ENCODE measurements around the gene BOLL. TPM values are rescaled to one million over a fixed set of nuclear protein-coding genes. Genes with fewer than 3 reads are reported as not detected.

The BOLL gene
- total and polyA plus RNA-seq, 10 of the 15 experiments (the other 5 are each of a cell fraction or from before 2014, with no cell fraction given): 0.05 TPM; not detected in 9

DNA sequence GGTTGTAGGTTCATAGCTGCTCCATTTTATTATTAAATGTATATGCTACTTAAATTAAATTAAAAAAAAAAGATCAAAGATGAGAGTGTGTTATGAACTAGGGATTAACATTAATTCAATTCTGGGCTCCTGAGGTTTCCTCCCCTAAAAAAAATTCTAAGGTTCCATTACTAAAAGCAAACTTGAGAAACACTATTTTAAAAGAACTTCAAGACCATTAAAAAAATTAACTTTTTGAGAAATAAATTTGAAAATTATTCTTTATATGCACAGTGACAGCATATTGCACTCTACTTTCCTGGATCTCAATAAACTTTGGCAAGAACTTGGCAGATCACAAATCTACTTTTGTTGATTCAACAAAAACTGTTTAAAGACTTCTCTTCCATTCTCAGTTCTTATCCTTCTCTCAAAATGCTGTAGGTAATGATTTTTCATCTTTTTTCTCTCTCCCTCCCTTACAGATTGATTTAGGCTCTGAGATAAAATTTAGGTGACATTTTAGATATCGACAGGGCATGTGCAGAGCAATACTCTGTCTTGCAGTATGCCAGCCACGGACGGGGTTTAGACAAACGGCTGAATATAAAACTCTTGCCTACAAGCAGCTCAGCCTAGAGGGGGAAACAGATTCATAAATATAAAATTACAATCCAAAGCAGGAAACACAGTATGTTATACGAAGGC is 80.5 kb downstream of the BOLL start (continued):
- TF ChIP-seq, protein P1, sequence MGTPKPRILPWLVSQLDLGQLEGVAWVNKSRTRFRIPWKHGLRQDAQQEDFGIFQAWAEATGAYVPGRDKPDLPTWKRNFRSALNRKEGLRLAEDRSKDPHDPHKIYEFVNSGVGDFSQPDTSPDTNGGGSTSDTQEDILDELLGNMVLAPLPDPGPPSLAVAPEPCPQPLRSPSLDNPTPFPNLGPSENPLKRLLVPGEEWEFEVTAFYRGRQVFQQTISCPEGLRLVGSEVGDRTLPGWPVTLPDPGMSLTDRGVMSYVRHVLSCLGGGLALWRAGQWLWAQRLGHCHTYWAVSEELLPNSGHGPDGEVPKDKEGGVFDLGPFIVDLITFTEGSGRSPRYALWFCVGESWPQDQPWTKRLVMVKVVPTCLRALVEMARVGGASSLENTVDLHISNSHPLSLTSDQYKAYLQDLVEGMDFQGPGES (IDR thresholded peaks at IDR 0.05): no peak
- TF ChIP-seq MEF2B (IDR thresholded peaks at IDR 0.05; ENCODE audit: partially characterized antibody, poor library complexity, severe bottlenecking): peak; percentile 9
- 0 out of 2 replicates have a peak, but pooled peaks have one; percentile 30 for TF ChIP-seq NBN (IDR thresholded peaks at IDR 0.05)
- TF ChIP-seq ASH2L (IDR thresholded peaks at IDR 0.05; ENCODE audit: borderline replicate concordance, low read depth): 0 out of 2 replicates have a peak, but pooled peaks have one; percentile 38
- no peak for TF ChIP-seq NR2C1 (IDR thresholded peaks at IDR 0.05)
- TF ChIP-seq RB1 (IDR thresholded peaks at IDR 0.05; ENCODE audit: borderline replicate concordance): 0 out of 2 replicates have a peak, but pooled peaks have one; percentile 30
- no peak for TF ChIP-seq RAD21 (IDR thresholded peaks at IDR 0.05; ENCODE audit: insufficient read depth, low read depth, low read length)
- TF ChIP-seq BCL11A (IDR thresholded peaks at IDR 0.05; ENCODE audit: low read depth, low read length): no peak
- 0 out of 4 replicates have a peak, but pooled peaks of 1 of the 2 experiments have one; percentile 11 for TF ChIP-seq BHLHE40 (IDR thresholded peaks at IDR 0.05; ENCODE audit: borderline replicate concordance in 1 of 2, low read depth in 2 of 2, low read length in 1 of 2)
- TF ChIP-seq, protein P2, sequence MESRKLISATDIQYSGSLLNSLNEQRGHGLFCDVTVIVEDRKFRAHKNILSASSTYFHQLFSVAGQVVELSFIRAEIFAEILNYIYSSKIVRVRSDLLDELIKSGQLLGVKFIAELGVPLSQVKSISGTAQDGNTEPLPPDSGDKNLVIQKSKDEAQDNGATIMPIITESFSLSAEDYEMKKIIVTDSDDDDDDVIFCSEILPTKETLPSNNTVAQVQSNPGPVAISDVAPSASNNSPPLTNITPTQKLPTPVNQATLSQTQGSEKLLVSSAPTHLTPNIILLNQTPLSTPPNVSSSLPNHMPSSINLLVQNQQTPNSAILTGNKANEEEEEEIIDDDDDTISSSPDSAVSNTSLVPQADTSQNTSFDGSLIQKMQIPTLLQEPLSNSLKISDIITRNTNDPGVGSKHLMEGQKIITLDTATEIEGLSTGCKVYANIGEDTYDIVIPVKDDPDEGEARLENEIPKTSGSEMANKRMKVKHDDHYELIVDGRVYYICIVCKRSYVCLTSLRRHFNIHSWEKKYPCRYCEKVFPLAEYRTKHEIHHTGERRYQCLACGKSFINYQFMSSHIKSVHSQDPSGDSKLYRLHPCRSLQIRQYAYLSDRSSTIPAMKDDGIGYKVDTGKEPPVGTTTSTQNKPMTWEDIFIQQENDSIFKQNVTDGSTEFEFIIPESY (IDR thresholded peaks at IDR 0.05): no peak
- TF ChIP-seq, protein P3, sequence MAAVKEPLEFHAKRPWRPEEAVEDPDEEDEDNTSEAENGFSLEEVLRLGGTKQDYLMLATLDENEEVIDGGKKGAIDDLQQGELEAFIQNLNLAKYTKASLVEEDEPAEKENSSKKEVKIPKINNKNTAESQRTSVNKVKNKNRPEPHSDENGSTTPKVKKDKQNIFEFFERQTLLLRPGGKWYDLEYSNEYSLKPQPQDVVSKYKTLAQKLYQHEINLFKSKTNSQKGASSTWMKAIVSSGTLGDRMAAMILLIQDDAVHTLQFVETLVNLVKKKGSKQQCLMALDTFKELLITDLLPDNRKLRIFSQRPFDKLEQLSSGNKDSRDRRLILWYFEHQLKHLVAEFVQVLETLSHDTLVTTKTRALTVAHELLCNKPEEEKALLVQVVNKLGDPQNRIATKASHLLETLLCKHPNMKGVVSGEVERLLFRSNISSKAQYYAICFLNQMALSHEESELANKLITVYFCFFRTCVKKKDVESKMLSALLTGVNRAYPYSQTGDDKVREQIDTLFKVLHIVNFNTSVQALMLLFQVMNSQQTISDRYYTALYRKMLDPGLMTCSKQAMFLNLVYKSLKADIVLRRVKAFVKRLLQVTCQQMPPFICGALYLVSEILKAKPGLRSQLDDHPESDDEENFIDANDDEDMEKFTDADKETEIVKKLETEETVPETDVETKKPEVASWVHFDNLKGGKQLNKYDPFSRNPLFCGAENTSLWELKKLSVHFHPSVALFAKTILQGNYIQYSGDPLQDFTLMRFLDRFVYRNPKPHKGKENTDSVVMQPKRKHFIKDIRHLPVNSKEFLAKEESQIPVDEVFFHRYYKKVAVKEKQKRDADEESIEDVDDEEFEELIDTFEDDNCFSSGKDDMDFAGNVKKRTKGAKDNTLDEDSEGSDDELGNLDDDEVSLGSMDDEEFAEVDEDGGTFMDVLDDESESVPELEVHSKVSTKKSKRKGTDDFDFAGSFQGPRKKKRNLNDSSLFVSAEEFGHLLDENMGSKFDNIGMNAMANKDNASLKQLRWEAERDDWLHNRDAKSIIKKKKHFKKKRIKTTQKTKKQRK (IDR thresholded peaks at IDR 0.05; ENCODE audit: low read depth, low read length): no peak
- no peak for TF ChIP-seq NRF1 (conservative IDR thresholded peaks at IDR 0.05; ENCODE audit: low read depth, low read length)
- no peak for TF ChIP-seq SREBF2 (IDR thresholded peaks at IDR 0.05; ENCODE audit: low read length)
- peak; percentile 21; the same call in 1 of the 2 replicates for TF ChIP-seq SMARCA5 (IDR thresholded peaks at IDR 0.05)
- no peak for TF ChIP-seq PAX8 (IDR thresholded peaks at IDR 0.05)
